GM19328 (cell line): ENCODE results near the gene NFRKB.

Experiments
- ATAC-seq: cut with Tn5 transposase; IDR thresholded peaks from one replicate; pipeline ENCODE4 v1.9.1; 2021; ENCODE audit warnings: mild to moderate bottlenecking, moderate library complexity; ENCODE audit not compliant: unreplicated experiment

The NFRKB gene

GRCh38 chr11:129895126-129896041 lies at the start of gene NFRKB:
NFRKB (minus strand) TSS chr11:129895578; CDS start chr11:129892849, 2,729 bp downstream.
- ATAC-seq, result peak; percentile 97

- no peak for ATAC-seq
Observed at GRCh38 chr11:129944696-129945095, 49.3 kb upstream of the NFRKB start.

- no peak for ATAC-seq
Observed at GRCh38 chr11:129943036-129943435, 47.7 kb upstream of the NFRKB start.

GRCh38 chr11:129939510-129939909 lies 44.1 kb upstream of the NFRKB start:
- no peak for ATAC-seq

- ATAC-seq, result no peak
Observed at GRCh38 chr11:129938764-129939163, 43.4 kb upstream of the NFRKB start.

GRCh38 chr11:129937592-129938238 lies 42.3 kb upstream of the NFRKB start:
- no peak for ATAC-seq

GRCh38 chr11:129935723-129936122 lies 40.3 kb upstream of the NFRKB start:
- no peak for ATAC-seq

- no peak for ATAC-seq
Observed at GRCh38 chr11:129933891-129934290, 38.5 kb upstream of the NFRKB start.

- no peak for ATAC-seq
Observed at GRCh38 chr11:129933262-129933661, 37.9 kb upstream of the NFRKB start.

GRCh38 chr11:129932381-129933067 lies 37.1 kb upstream of the NFRKB start:
- ATAC-seq, result no peak

- no peak for ATAC-seq
Observed at GRCh38 chr11:129930743-129931142, 35.4 kb upstream of the NFRKB start.

GRCh38 chr11:129930296-129930695 lies 34.9 kb upstream of the NFRKB start:
- no peak for ATAC-seq

GRCh38 chr11:129929721-129930120 lies 34.3 kb upstream of the NFRKB start:
- no peak for ATAC-seq

- no peak for ATAC-seq
Observed at GRCh38 chr11:129928923-129929692, 33.7 kb upstream of the NFRKB start.

- ATAC-seq, result no peak
Observed at GRCh38 chr11:129922674-129923073, 27.3 kb upstream of the NFRKB start.

GRCh38 chr11:129918361-129918760 lies 23.0 kb upstream of the NFRKB start:
- ATAC-seq, result no peak

GRCh38 chr11:129917231-129917630 lies 21.9 kb upstream of the NFRKB start:
- no peak for ATAC-seq

- ATAC-seq, result no peak
Observed at GRCh38 chr11:129911298-129911697, 15.9 kb upstream of the NFRKB start.

GRCh38 chr11:129910360-129910759 lies 15.0 kb upstream of the NFRKB start:
- ATAC-seq, result no peak

- no peak for ATAC-seq
Observed at GRCh38 chr11:129905402-129905801, 10.0 kb upstream of the NFRKB start.

- ATAC-seq, result no peak
Observed at GRCh38 chr11:129896062-129896461, 684 bp upstream of the NFRKB start.
